HG03280 (cell line): ENCODE results near the gene SPC24.
"Not testable (repeated sequence)": the region's sequence is repeated elsewhere in the genome, so short reads cannot be mapped to it uniquely, and the experiment has no call there.

Experiments
- ATAC-seq: cut with Tn5 transposase; IDR thresholded peaks from one replicate; pipeline ENCODE4 v1.9.1; 2021; ENCODE audit warnings: mild to moderate bottlenecking, moderate library complexity; ENCODE audit not compliant: unreplicated experiment

The SPC24 gene

GRCh38 chr19:11131471-11131870 lies 24.1 kb downstream of the SPC24 start:
- ATAC-seq, result no peak

GRCh38 chr19:11130824-11131455 lies 24.6 kb downstream of the SPC24 start:
- no peak for ATAC-seq

DNA sequence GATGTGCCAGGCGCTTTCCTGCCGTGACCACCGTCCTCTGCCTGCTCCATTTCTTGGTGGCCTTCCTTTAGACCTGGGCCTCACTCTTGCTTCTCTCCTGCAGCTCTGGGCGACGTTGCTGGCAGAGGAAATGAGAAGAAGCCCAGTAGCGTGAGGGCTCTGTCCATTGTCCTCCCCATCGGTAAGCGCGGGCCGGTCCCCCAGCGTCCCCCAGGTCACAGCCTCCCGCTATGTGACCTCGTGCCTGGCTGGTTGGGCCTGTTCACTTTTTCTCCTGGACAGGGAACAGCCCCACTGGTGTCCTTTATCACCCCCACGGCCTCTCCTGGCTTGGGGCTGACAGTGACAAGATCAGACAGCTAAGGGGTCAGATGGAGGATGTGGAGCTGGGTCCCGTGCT lies 27.7 kb downstream of the SPC24 start:
- ATAC-seq, result no peak

GRCh38 chr19:11125994-11126685 lies 29.4 kb downstream of the SPC24 start:
- ATAC-seq, result no peak

DNA sequence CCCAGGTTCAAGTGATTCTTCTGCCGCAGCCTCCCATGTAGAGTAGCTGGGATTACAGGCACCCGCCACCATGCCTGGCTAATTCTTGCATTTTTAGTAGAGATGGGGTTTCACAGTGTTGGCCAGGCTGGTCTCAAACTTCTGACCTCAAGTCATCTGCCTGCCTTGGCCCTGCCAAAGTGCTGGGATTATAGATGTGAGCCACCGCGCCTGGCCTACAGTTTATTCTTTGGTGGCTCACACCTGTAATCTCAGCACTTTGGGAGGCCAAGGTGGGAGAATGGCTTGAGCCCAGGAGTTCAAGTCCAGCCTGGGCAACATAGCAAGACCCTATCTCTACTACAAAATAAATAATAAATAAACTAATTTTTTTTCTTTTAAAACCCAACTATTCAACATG lies 31.4 kb downstream of the SPC24 start:
- not testable (repeated sequence) for ATAC-seq

DNA sequence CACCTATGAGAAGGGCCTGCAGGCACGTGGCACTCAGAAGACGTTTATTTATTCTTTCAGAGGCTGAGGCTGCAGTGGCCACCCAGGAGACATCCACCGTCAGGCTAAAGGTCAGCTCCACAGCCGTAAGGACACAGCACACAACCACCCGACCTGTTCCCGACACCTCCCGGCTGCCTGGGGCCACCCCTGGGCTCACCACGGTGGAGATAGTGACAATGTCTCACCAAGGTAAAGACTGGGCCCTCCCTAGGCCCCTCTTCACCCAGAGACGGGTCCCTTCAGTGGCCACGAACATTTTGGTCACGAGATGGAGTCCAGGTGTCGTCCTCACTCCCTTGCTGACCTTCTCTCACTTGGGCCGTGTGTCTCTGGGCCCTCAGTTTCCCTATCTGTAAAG lies 32.5 kb downstream of the SPC24 start:
- ATAC-seq, result no peak

DNA sequence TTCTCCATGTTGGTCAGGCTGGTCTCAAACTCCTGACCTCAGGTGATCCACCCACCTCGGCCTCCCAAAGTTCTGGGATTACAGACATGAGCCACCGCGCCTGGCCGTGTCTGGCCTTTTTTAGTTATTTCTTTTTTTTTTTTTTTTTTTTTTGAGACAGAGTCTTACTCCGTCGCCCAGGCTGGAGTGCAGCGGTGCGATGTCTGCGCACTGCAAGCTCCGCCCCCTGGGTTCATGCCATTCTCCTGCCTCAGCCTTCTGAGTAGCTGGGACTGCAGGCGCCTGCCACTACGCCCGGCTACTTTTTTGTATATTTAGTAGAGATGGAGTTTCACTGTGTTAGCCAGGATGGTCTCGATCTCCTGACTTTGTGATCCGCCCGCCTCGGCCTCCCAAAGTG lies 33.6 kb downstream of the SPC24 start:
- ATAC-seq, result not testable (repeated sequence)

DNA sequence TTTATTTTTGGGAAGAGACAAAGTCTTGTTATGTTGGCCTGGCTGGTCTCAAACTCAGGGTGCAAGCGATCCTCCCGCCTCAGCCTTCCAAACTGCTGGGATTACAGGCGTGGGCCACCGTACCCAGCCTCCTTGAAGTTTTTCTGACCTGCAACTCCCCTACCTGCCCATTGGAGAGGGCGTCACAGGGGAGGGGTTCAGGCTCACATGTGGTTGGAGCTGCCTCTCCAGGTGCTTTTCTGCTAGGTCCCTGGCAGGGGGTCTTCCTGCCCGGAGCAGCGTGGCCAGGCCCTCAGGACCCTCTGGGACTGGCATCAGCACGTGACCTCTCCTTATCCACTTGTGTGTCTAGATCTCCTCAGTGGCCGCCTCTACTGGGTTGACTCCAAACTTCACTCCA lies 39.1 kb downstream of the SPC24 start:
- ATAC-seq, result no peak

DNA sequence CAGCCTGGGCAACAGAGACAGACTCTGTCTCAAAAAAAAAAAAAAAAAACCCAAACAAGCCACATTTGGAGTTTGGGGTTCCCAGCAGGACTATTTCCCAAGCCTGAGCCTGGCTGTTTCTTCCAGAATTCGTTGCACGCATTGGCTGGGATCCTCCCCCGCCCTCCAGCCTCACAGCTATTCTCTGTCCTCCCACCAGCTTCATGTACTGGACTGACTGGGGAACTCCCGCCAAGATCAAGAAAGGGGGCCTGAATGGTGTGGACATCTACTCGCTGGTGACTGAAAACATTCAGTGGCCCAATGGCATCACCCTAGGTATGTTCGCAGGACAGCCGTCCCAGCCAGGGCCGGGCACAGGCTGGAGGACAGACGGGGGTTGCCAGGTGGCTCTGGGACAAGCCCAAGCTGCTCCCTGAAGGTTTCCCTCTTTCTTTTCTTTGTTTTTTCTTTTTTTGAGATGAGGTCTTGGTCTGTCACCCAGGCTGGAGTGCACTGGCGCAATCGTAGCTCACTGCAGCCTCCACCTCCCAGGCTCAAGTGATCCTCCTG lies 39.6 kb downstream of the SPC24 start:
- no peak for ATAC-seq

DNA sequence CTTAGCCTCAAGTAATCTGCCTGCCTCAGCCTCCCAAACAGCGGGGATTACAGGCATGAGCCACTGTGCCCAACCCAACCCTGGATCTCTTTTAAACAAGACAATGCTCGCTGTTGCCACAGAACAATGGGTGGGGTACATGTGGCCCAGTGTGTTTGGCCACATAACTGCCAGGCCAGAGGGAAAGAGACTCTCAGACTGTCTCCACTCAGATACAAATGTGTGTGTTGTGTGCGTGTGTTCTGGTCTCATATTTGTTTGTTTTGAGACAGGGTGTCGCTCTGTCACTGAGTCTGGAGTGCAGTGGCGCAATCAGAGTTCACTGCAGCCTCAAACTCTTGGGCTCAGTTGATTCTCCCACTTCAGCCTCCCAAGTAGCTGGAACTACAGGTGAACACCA lies 40.5 kb downstream of the SPC24 start:
- no peak for ATAC-seq

DNA sequence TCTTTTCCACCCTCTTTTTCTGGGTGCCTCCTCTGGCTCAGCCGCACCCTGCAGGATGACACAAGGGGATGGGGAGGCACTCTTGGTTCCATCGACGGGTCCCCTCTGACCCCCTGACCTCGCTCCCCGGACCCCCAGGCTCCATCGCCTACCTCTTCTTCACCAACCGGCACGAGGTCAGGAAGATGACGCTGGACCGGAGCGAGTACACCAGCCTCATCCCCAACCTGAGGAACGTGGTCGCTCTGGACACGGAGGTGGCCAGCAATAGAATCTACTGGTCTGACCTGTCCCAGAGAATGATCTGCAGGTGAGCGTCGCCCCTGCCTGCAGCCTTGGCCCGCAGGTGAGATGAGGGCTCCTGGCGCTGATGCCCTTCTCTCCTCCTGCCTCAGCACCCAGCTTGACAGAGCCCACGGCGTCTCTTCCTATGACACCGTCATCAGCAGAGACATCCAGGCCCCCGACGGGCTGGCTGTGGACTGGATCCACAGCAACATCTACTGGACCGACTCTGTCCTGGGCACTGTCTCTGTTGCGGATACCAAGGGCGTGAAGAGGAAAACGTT lies 42.4 kb downstream of the SPC24 start:
- no peak for ATAC-seq

DNA sequence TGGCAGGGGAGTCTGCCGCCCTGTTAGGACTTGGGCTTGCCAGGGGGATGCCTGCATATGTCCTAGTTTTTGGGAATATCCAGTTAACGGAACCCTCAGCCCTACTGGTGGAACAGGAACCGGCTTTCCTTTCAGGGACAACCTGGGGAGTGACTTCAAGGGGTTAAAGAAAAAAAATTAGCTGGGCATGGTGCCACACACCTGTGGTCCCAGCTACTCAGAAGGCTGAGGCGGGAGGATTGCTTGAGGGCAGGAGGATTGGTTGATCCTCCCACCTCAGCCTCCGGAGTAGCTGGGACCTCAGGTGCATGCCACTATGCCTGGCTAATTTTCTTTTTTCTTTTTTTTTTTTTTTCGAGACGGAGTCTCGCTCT lies 43.8 kb downstream of the SPC24 start:
- ATAC-seq, result no peak

GRCh38 chr19:11111117-11111770 lies 44.3 kb downstream of the SPC24 start:
- ATAC-seq, result no peak

GRCh38 chr19:11108746-11109145 lies 46.8 kb downstream of the SPC24 start:
- ATAC-seq, result no peak

DNA sequence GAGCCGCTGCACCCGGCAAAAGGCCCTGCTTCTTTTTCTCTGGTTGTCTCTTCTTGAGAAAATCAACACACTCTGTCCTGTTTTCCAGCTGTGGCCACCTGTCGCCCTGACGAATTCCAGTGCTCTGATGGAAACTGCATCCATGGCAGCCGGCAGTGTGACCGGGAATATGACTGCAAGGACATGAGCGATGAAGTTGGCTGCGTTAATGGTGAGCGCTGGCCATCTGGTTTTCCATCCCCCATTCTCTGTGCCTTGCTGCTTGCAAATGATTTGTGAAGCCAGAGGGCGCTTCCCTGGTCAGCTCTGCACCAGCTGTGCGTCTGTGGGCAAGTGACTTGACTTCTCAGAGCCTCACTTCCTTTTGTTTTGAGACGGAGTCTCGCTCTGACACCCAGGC lies 49.1 kb downstream of the SPC24 start:
- ATAC-seq, result no peak

DNA sequence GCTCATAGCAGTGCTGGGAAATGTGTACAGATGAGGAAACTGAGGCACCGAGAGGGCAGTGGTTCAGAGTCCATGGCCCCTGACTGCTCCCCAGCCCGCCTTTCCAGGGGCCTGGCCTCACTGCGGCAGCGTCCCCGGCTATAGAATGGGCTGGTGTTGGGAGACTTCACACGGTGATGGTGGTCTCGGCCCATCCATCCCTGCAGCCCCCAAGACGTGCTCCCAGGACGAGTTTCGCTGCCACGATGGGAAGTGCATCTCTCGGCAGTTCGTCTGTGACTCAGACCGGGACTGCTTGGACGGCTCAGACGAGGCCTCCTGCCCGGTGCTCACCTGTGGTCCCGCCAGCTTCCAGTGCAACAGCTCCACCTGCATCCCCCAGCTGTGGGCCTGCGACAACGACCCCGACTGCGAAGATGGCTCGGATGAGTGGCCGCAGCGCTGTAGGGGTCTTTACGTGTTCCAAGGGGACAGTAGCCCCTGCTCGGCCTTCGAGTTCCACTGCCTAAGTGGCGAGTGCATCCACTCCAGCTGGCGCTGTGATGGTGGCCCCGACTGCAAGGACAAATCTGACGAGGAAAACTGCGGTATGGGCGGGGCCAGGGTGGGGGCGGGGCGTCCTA lies 50.5 kb downstream of the SPC24 start:
- no peak for ATAC-seq

DNA sequence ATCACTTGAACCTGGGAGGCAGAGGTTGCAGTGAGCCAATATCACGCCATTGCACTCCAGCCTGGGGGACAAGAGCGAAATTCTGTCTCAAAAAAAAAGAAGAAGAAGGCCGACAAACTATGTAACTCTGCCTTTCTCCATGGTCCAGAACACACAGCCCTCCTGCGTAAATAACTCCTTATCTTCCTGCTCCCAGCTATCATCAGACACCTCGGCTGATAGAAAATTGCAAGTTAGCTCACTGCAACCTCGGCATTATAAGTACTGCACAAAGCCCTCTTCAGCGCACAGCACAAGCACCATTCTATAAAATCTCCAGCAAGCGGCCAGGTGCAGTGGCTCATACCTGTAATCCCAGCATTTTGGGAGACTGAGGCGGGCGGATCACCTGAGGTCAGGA lies 51.9 kb downstream of the SPC24 start:
- not testable (repeated sequence) for ATAC-seq

GRCh38 chr19:11102944-11103343 lies 52.6 kb downstream of the SPC24 start:
- no peak for ATAC-seq

GRCh38 chr19:11101057-11101456 lies 54.5 kb downstream of the SPC24 start:
- ATAC-seq, result no peak

GRCh38 chr19:11100049-11100448 lies 55.5 kb downstream of the SPC24 start:
- ATAC-seq, result no peak

DNA sequence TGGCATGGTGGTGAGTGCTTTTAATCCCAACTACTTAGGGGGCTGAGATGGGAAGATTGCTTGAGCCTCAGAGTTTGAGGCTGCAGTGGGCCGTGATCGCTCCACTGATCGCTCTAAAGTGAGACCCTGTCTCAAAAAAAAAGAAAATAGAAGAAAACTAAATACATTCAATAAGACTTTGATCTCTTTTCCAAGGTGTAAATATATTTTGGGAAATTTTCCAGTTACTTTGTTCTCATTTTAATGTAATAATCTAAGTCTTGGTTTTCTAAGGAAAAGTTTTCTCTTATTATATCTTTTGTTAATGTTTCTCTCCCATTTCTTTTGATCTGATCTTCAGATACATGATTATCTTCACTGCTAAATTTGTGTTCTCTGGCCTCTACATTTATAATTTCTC lies 56.7 kb downstream of the SPC24 start:
- no peak for ATAC-seq
